NB4 (cell line): ENCODE data around the gene MMEL1.
"Not testable (repeated sequence)": the region's sequence is repeated elsewhere in the genome, so short reads cannot be mapped to it uniquely, and the experiment has no call there.

ENCODE experiments used
- DNase-seq: peaks from one replicate; pipeline ENCODE4 v3.0.0; 2010; ENCODE audit warnings: low read depth
- H3K4me3 ChIP-seq: one replicate; pipeline ENCODE4 v1.5.1; 2011; ENCODE audit warnings: mild to moderate bottlenecking, low read depth, low read length, moderate library complexity
- CTCF ChIP-seq: IDR thresholded peaks from one replicate; pipeline ENCODE4 v1.5.1; 2012; ENCODE audit warnings: low read depth, low read length
- MAX ChIP-seq: IDR thresholded peaks from 2 replicates; pipeline ENCODE4 v1.6.1; 2011; ENCODE audit warnings: low read depth, low read length
- MYC ChIP-seq: IDR thresholded peaks from 2 replicates; pipeline ENCODE4 v1.6.1; 2011; ENCODE audit warnings: low read depth, low read length
- POLR2A ChIP-seq: IDR thresholded peaks from 2 replicates; pipeline ENCODE4 v1.6.1; 2011; ENCODE audit warnings: mild to moderate bottlenecking; ENCODE audit not compliant: insufficient read length; ENCODE audit errors: extremely low read depth

The MMEL1 gene

GRCh38 chr1:2630498-2631135 lies 2.2 kb downstream of the MMEL1 start:
- H3K4me3 ChIP-seq, result no peak overlapping the region
- DNase-seq, result no peak
- TF ChIP-seq POLR2A (no peak), MAX (no peak), CTCF (no peak), MYC (no peak)

GRCh38 chr1:2629627-2630497 lies 3.0 kb downstream of the MMEL1 start:
- no peak for TF ChIP-seq POLR2A
- TF ChIP-seq CTCF, result no peak
- no peak for TF ChIP-seq MYC
- no peak for TF ChIP-seq MAX
- DNase-seq, result no peak
- no peak overlapping the region for H3K4me3 ChIP-seq

- H3K4me3 ChIP-seq, result no peak overlapping the region
- DNase-seq, result no peak
- TF ChIP-seq MYC (no peak), POLR2A (no peak), CTCF (no peak), MAX (no peak)
Observed at GRCh38 chr1:2628933-2629626, 3.7 kb downstream of the MMEL1 start.

GRCh38 chr1:2628191-2628932 lies 4.5 kb downstream of the MMEL1 start:
- H3K4me3 ChIP-seq, result no peak overlapping the region
- DNase-seq, result no peak
- TF ChIP-seq CTCF (no peak), MAX (no peak), MYC (no peak), POLR2A (no peak)

GRCh38 chr1:2627746-2628145 lies 5.1 kb downstream of the MMEL1 start:
- no peak overlapping the region for H3K4me3 ChIP-seq
- no peak for DNase-seq
- TF ChIP-seq CTCF (no peak), MAX (no peak), POLR2A (no peak), MYC (no peak)

GRCh38 chr1:2625748-2626147 lies 7.1 kb downstream of the MMEL1 start:
- not testable (repeated sequence) for H3K4me3 ChIP-seq, DNase-seq
